Activated CD4-positive, alpha-beta T cell treated with anti-CD3 and anti-CD28 coated beads for 36 hours (primary cell): ENCODE data around the gene RELCH. TPM values are rescaled to one million over a fixed set of nuclear protein-coding genes. Genes with fewer than 3 reads are reported as not detected.
A peak's percentile ranks its signal among the peaks of the same experiment; 100 is the strongest.

ENCODE experiments used
- ATAC-seq: fragments of 200-7000 bp; cut with Tn5 transposase; one replicate; pipeline ENCODE4 v1.10.0; 2021; ENCODE audit warnings: mild to moderate bottlenecking, moderate library complexity
- CTCF ChIA-PET: fragments of 350-600 bp; sonication (Branson Sonifier 250); formaldehyde crosslinking; loops from one replicate; lab custom pipeline; 2021; ENCODE audit warnings: antibody characterized with exemption; lab: Charles Lee
- POLR2A ChIA-PET: fragments of 350-600 bp; sonication (Branson Sonifier 250); formaldehyde crosslinking; loops from one replicate; lab custom pipeline; 2021; ENCODE audit warnings: antibody characterized with exemption, inconsistent platforms; lab: Charles Lee
- DNase-seq: peaks from one replicate; pipeline ENCODE4 v3.0.0-alpha.2; 2020
- H3K27ac Mint-ChIP-seq: one replicate; pipeline ENCODE4 v1.8.0; 2021; ENCODE audit warnings: mixed read lengths
- H3K27me3 Mint-ChIP-seq: one replicate; pipeline ENCODE4 v1.8.0; 2021; ENCODE audit warnings: mixed read lengths
- H3K36me3 Mint-ChIP-seq: one replicate; pipeline ENCODE4 v1.8.0; 2021; ENCODE audit warnings: low read depth, mixed read lengths
- H3K4me1 Mint-ChIP-seq: one replicate; pipeline ENCODE4 v1.8.0; 2021; ENCODE audit warnings: mixed read lengths
- H3K4me3 Mint-ChIP-seq: one replicate; pipeline ENCODE4 v1.8.0; 2021; ENCODE audit warnings: mild to moderate bottlenecking, moderate library complexity, mixed read lengths
- H3K9me3 Mint-ChIP-seq: one replicate; pipeline ENCODE4 v1.8.0; 2021; ENCODE audit warnings: low read depth, mixed read lengths
- intact Hi-C, 2 experiments: fragments of 100-400 bp; cut with DNase I in 1 of 2; cut with micrococcal nuclease in 1 of 2; formaldehyde crosslinking; loops; one replicate each; pipeline versions ENCODE4 v1.14.2 to v1.15.1; 2022 to 2024; cut with DNase I, micrococcal nuclease
- total RNA-seq, 2 experiments: library from RNA; stranded (reverse); gene quantifications; one replicate each; pipeline ENCODE4 v1.2.3, GENCODE V29; 2021

RELCH gene
- total RNA-seq, 2 experiments from 2014 or later, result 20.5 to 20.7 TPM

GRCh38 chr18:62285281-62285680 is 98.2 kb downstream of the RELCH start:
- DNase-seq (no peak), ATAC-seq (no peak)
- Mint-ChIP-seq H3K27ac (no peak overlapping the region), H3K4me1 (peaks cover 51% of the 10 kb centered on the region), H3K9me3 (no peaks in the 10 kb centered on the region), H3K36me3 (peaks cover 45% of the 10 kb centered on the region), H3K27me3 (no peaks in the 10 kb centered on the region), H3K4me3 (no peak overlapping the region)
- intact Hi-C loops, result no loop called here
- POLR2A ChIA-PET, result no interaction called here
- CTCF ChIA-PET, result interaction anchor here (0.6 kb wide), 1 partner anchor 1154 kb away, joined by 6 read pairs; no protein-coding TSS in a partner anchor

- ChIA-PET CTCF (interaction anchor here (1.5 kb wide), 1 partner anchor 16 kb away, joined by 4 read pairs; no protein-coding TSS in a partner anchor), POLR2A (no interaction called here)
- Mint-ChIP-seq H3K27me3 (no peaks in the 10 kb centered on the region), H3K27ac (no peak overlapping the region), H3K9me3 (no peaks in the 10 kb centered on the region), H3K4me1 (peaks cover 29% of the 10 kb centered on the region), H3K4me3 (no peak overlapping the region), H3K36me3 (peaks cover 34% of the 10 kb centered on the region)
- DNase-seq (no peak), ATAC-seq (no peak)
- intact Hi-C loops, result no loop called here
These were observed 101.0 kb downstream of the RELCH start for GRCh38 chr18:62287781-62288664.

GRCh38 chr18:62288665-62289008 is 101.6 kb downstream of the RELCH start:
- peaks cover 28% of the 10 kb centered on the region for H3K36me3 Mint-ChIP-seq
- H3K4me1 Mint-ChIP-seq, result peaks cover 27% of the 10 kb centered on the region
- H3K27me3 Mint-ChIP-seq, result no peaks in the 10 kb centered on the region
- CTCF ChIA-PET, result interaction anchor here (1.5 kb wide), 1 partner anchor 15 kb away, joined by 4 read pairs; no protein-coding TSS in a partner anchor
- POLR2A ChIA-PET, result no interaction called here
- DNase-seq (no peak), ATAC-seq (no peak)
- H3K27ac Mint-ChIP-seq, result no peak overlapping the region
- H3K9me3 Mint-ChIP-seq, result no peaks in the 10 kb centered on the region
- no peak overlapping the region for H3K4me3 Mint-ChIP-seq
- intact Hi-C loops, result no loop called here

GRCh38 chr18:62289047-62289446 is 102.0 kb downstream of the RELCH start:
- H3K9me3 Mint-ChIP-seq, result no peaks in the 10 kb centered on the region
- intact Hi-C loops, result no loop called here
- H3K4me3 Mint-ChIP-seq, result no peak overlapping the region
- CTCF ChIA-PET, result interaction anchor here (0.6 to 1.5 kb wide), 2 partner anchors 15 to 57 kb away, joined by 3 to 4 read pairs; no protein-coding TSS in a partner anchor
- peaks cover 26% of the 10 kb centered on the region for H3K36me3 Mint-ChIP-seq
- peak; percentile 93 for ATAC-seq
- DNase-seq, result no peak
- H3K27me3 Mint-ChIP-seq, result no peaks in the 10 kb centered on the region
- H3K27ac Mint-ChIP-seq, result no peak overlapping the region
- POLR2A ChIA-PET, result no interaction called here
- H3K4me1 Mint-ChIP-seq, result peaks cover 27% of the 10 kb centered on the region

GRCh38 chr18:62294073-62294472 is 107.0 kb downstream of the RELCH start:
- ATAC-seq, result no peak
- ChIA-PET CTCF (no interaction called here), POLR2A (no interaction called here)
- Mint-ChIP-seq H3K4me3 (no peak overlapping the region), H3K36me3 (peaks cover 13% of the 10 kb centered on the region), H3K4me1 (peaks cover 9% of the 10 kb centered on the region), H3K27me3 (no peaks in the 10 kb centered on the region), H3K9me3 (no peaks in the 10 kb centered on the region), H3K27ac (no peak overlapping the region)
- intact Hi-C loops, result no loop called here
- no peak for DNase-seq

GRCh38 chr18:62300359-62300963 is 113.4 kb downstream of the RELCH start:
- Mint-ChIP-seq H3K27me3 (no peaks in the 10 kb centered on the region), H3K27ac (no peak overlapping the region), H3K9me3 (no peaks in the 10 kb centered on the region), H3K36me3 (peaks cover 45% of the 10 kb centered on the region), H3K4me3 (no peak overlapping the region), H3K4me1 (peaks cover 19% of the 10 kb centered on the region)
- DNase-seq, result no peak
- POLR2A ChIA-PET, result no interaction called here
- intact Hi-C loops, result no loop called here
- CTCF ChIA-PET, result interaction anchor here (1.0 kb wide), 1 partner anchor 35 kb away, joined by 3 read pairs; no protein-coding TSS in a partner anchor
- peak; percentile 68 for ATAC-seq

GRCh38 chr18:62301322-62301721 is 114.3 kb downstream of the RELCH start:
- POLR2A ChIA-PET, result no interaction called here

GRCh38 chr18:62312851-62313250 is 125.8 kb downstream of the RELCH start:
- ChIA-PET CTCF (interaction anchor here (0.8 kb wide), 1 partner anchor 171 kb away, joined by 3 read pairs; no protein-coding TSS in a partner anchor), POLR2A (interaction anchor here (0.6 kb wide), 1 partner anchor 388 kb away, joined by 4 read pairs; no protein-coding TSS in a partner anchor)
- ATAC-seq, result no peak
- H3K4me1 Mint-ChIP-seq, result no peaks in the 10 kb centered on the region
- no peak for DNase-seq
- H3K4me3 Mint-ChIP-seq, result no peak overlapping the region
- no peak overlapping the region for H3K27ac Mint-ChIP-seq
- H3K27me3 Mint-ChIP-seq, result peaks cover 3% of the 10 kb centered on the region
- intact Hi-C loops, result no loop called here
- H3K36me3 Mint-ChIP-seq, result peaks cover 4% of the 10 kb centered on the region
- H3K9me3 Mint-ChIP-seq, result no peaks in the 10 kb centered on the region

More at GRCh38 chr18:62301322-62301721, 114.3 kb downstream of the RELCH start:
- no peak overlapping the region for H3K4me3 Mint-ChIP-seq
- CTCF ChIA-PET, result interaction anchor here (1.0 kb wide), 1 partner anchor 36 kb away, joined by 3 read pairs; no protein-coding TSS in a partner anchor
- no peak for DNase-seq
- intact Hi-C loops, result no loop called here
- H3K36me3 Mint-ChIP-seq, result peaks cover 46% of the 10 kb centered on the region
- no peak overlapping the region for H3K27ac Mint-ChIP-seq
- peaks cover 19% of the 10 kb centered on the region for H3K4me1 Mint-ChIP-seq
- ATAC-seq, result no peak
- no peaks in the 10 kb centered on the region for H3K9me3 Mint-ChIP-seq
- H3K27me3 Mint-ChIP-seq, result no peaks in the 10 kb centered on the region

GRCh38 chr18:62318228-62319180 is 131.4 kb downstream of the RELCH start:
- no peaks in the 10 kb centered on the region for H3K9me3 Mint-ChIP-seq
- no peaks in the 10 kb centered on the region for H3K4me1 Mint-ChIP-seq
- intact Hi-C loops, result no loop called here
- POLR2A ChIA-PET, result no interaction called here
- H3K36me3 Mint-ChIP-seq, result no peaks in the 10 kb centered on the region
- DNase-seq (no peak), ATAC-seq (no peak)
- CTCF ChIA-PET, result no interaction called here
- peaks cover 24% of the 10 kb centered on the region for H3K27me3 Mint-ChIP-seq
- H3K4me3 Mint-ChIP-seq, result no peak overlapping the region
- no peak overlapping the region for H3K27ac Mint-ChIP-seq

GRCh38 chr18:62321201-62321600 is 134.1 kb downstream of the RELCH start:
- POLR2A ChIA-PET, result no interaction called here
- intact Hi-C loops, result loop anchor here in 1 of 2 experiments (10.0 kb wide), 1 partner anchor 664 kb away; no protein-coding TSS in a partner anchor
- Mint-ChIP-seq H3K4me1 (peaks cover 10% of the 10 kb centered on the region), H3K27me3 (peaks cover 42% of the 10 kb centered on the region), H3K36me3 (no peaks in the 10 kb centered on the region), H3K9me3 (no peaks in the 10 kb centered on the region), H3K27ac (no peak overlapping the region), H3K4me3 (no peak overlapping the region)
- DNase-seq (no peak), ATAC-seq (no peak)
- CTCF ChIA-PET, result interaction anchor here (0.6 to 1.2 kb wide), 2 partner anchors 21 to 107 kb away, joined by 3 to 4 read pairs; no protein-coding TSS in a partner anchor
